ENCODE measurements around the gene COPA.
A peak's percentile ranks its signal among the peaks of the same experiment; 100 is the strongest.

COPA gene

DNA sequence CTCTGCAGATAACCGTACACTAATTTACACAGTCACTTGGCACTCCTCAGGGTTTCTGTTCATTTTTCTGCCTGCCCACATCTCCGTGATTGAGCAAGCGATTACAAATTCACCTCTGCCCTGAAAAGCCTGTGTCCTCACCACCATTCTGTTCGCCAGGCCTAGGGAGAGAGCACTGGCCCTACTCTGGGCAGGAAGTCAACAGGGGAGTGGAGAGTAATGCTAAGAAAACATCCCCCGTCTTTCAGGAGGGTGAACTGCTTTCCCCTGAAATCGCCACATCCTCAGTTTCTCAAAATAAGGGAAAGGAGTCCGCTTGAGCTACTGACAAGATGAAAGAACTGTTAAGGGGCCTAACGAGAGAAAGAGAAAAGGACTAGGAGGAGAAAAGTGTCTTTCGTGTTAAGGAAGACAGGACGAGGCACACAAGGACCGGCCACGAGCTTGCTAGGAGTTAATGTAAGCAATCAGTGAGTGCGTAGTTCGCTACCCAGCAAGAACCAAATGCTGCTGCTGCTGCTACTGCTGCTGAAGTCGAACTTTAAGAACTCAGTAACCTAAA is 58.7 kb downstream of the COPA start:
- no peaks in the 10 kb centered on the region for H3K27me3 ChIP-seq (ENCODE audit: insufficient read depth, poor library complexity, severe bottlenecking)
- peak; percentile 57 to 70 for DNase-seq (ENCODE audit: low read depth in 1 of 2, low spot score in 1 of 2)
- TF ChIP-seq, protein P1, sequence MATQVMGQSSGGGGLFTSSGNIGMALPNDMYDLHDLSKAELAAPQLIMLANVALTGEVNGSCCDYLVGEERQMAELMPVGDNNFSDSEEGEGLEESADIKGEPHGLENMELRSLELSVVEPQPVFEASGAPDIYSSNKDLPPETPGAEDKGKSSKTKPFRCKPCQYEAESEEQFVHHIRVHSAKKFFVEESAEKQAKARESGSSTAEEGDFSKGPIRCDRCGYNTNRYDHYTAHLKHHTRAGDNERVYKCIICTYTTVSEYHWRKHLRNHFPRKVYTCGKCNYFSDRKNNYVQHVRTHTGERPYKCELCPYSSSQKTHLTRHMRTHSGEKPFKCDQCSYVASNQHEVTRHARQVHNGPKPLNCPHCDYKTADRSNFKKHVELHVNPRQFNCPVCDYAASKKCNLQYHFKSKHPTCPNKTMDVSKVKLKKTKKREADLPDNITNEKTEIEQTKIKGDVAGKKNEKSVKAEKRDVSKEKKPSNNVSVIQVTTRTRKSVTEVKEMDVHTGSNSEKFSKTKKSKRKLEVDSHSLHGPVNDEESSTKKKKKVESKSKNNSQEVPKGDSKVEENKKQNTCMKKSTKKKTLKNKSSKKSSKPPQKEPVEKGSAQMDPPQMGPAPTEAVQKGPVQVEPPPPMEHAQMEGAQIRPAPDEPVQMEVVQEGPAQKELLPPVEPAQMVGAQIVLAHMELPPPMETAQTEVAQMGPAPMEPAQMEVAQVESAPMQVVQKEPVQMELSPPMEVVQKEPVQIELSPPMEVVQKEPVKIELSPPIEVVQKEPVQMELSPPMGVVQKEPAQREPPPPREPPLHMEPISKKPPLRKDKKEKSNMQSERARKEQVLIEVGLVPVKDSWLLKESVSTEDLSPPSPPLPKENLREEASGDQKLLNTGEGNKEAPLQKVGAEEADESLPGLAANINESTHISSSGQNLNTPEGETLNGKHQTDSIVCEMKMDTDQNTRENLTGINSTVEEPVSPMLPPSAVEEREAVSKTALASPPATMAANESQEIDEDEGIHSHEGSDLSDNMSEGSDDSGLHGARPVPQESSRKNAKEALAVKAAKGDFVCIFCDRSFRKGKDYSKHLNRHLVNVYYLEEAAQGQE (IDR thresholded peaks at IDR 0.05; ENCODE audit: insufficient replicate concordance, low read depth), result no peak
- no peak for TF ChIP-seq SPI1 (IDR thresholded peaks at IDR 0.05; ENCODE audit: borderline replicate concordance, low read depth)
- TF ChIP-seq GABPA (IDR thresholded peaks at IDR 0.05; ENCODE audit: low read depth), result no peak
- no peak for TF ChIP-seq POLR2AphosphoS5 (IDR thresholded peaks at IDR 0.05; ENCODE audit: low read depth)
- TF ChIP-seq, protein P2, sequence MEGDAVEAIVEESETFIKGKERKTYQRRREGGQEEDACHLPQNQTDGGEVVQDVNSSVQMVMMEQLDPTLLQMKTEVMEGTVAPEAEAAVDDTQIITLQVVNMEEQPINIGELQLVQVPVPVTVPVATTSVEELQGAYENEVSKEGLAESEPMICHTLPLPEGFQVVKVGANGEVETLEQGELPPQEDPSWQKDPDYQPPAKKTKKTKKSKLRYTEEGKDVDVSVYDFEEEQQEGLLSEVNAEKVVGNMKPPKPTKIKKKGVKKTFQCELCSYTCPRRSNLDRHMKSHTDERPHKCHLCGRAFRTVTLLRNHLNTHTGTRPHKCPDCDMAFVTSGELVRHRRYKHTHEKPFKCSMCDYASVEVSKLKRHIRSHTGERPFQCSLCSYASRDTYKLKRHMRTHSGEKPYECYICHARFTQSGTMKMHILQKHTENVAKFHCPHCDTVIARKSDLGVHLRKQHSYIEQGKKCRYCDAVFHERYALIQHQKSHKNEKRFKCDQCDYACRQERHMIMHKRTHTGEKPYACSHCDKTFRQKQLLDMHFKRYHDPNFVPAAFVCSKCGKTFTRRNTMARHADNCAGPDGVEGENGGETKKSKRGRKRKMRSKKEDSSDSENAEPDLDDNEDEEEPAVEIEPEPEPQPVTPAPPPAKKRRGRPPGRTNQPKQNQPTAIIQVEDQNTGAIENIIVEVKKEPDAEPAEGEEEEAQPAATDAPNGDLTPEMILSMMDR (IDR thresholded peaks at IDR 0.05; ENCODE audit: insufficient read depth, low read length), result no peak
- H3K4me3 ChIP-seq (replicated peaks; ENCODE audit: insufficient read depth, low read length), result peak overlapping the region; percentile 91
- peak overlapping the region; percentile 72 for H3K27ac ChIP-seq (replicated peaks)

DNA sequence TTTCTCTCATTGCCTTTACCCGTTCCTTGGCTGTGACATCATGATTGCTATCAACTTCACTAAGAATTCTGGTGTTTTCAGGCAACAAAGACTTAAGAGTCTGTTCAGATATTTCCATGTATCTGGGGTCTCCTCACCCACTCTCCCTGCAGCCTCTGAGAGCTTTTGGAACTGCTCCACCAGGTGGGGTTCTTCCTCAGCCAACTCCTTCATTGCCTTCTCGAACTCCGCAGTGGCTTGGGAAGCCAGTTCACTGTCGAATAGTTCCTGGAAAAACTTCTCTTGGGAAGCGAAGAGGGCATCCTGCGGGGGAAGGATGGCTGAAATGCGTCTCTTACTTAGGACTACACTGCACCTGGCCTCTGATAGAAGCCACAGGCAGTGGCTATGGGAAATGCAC is 60.2 kb downstream of the COPA start:
- Histone ChIP-seq H3K27ac (replicated peaks) (no peak overlapping the region), H3K4me3 (replicated peaks; ENCODE audit: insufficient read depth, low read length) (no peak overlapping the region), H3K27me3 (ENCODE audit: insufficient read depth, poor library complexity, severe bottlenecking) (no peaks in the 10 kb centered on the region)
- no peak for DNase-seq (ENCODE audit: low read depth in 1 of 2, low spot score in 1 of 2)
- TF ChIP-seq GABPA (IDR thresholded peaks at IDR 0.05; ENCODE audit: low read depth) (no peak), SPI1 (IDR thresholded peaks at IDR 0.05; ENCODE audit: borderline replicate concordance, low read depth) (no peak), POLR2AphosphoS5 (IDR thresholded peaks at IDR 0.05; ENCODE audit: low read depth) (no peak)
- TF ChIP-seq, protein P1 (IDR thresholded peaks at IDR 0.05; ENCODE audit: insufficient replicate concordance, low read depth), result no peak

DNA sequence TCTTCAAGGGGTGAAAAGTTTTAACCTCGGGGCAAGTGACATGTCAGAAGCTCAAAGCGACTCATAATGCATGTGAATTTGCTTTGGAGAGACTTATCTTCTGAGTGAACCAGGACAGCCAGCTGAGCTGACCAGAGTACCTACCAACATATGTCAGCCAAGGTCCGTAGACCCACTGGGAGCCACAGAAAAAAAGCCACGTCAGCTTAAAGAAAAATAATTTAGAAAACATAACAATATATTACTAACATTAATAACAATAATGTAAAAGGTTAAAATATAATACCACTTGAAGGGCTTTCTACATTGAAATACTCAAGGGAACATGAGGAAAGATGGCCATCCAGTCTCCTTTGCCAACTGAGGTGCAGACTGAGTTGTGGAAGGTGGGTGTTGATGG is 65.1 kb downstream of the COPA start:
- no peak for DNase-seq (ENCODE audit: low read depth in 1 of 2, low spot score in 1 of 2)
- H3K27ac ChIP-seq (replicated peaks), result no peak overlapping the region
- H3K27me3 ChIP-seq (ENCODE audit: insufficient read depth, poor library complexity, severe bottlenecking), result no peaks in the 10 kb centered on the region
- no peak for TF ChIP-seq POLR2AphosphoS5 (IDR thresholded peaks at IDR 0.05; ENCODE audit: low read depth)
- TF ChIP-seq, protein P1 (IDR thresholded peaks at IDR 0.05; ENCODE audit: insufficient replicate concordance, low read depth), result no peak
- TF ChIP-seq, protein P2 (IDR thresholded peaks at IDR 0.05; ENCODE audit: insufficient read depth, low read length), result no peak
- TF ChIP-seq GABPA (IDR thresholded peaks at IDR 0.05; ENCODE audit: low read depth), result no peak
- TF ChIP-seq SPI1 (IDR thresholded peaks at IDR 0.05; ENCODE audit: borderline replicate concordance, low read depth), result no peak
- H3K4me3 ChIP-seq (replicated peaks; ENCODE audit: insufficient read depth, low read length), result no peak overlapping the region
